Activated CD4-positive, alpha-beta T cell treated with anti-CD3 and anti-CD28 coated beads for 4 hours (primary cell): ENCODE results near the gene ENDOV.

ENCODE experiments used
- DNase-seq, 2 donors: peaks; one replicate each; pipeline ENCODE4 v3.0.0-alpha.2; 2020

The ENDOV gene

GRCh38 chr17:80472996-80473395 is 58.0 kb downstream of the ENDOV start:
- DNase-seq = no peak

- no peak for DNase-seq
Measured at GRCh38 chr17:80473701-80474100, 58.7 kb downstream of the ENDOV start.

GRCh38 chr17:80474231-80474960 is 59.4 kb downstream of the ENDOV start:
- DNase-seq = no peak

GRCh38 chr17:80474961-80475909 is 60.3 kb downstream of the ENDOV start:
- no peak for DNase-seq

GRCh38 chr17:80475910-80476876 is 61.2 kb downstream of the ENDOV start, which contains the start of gene NPTX1:
Gene NPTX1 (minus strand): TSS chr17:80476607. CDS start chr17:80476446, 161 bp downstream.
- no peak for DNase-seq

GRCh38 chr17:80476877-80477646 is 62.1 kb downstream of the ENDOV start:
- DNase-seq = no peak

GRCh38 chr17:80477647-80478478 is 62.9 kb downstream of the ENDOV start:
- DNase-seq = peak in 1 of 2 donors; percentile 30

GRCh38 chr17:80478487-80479245 is 63.7 kb downstream of the ENDOV start:
- DNase-seq = no peak

GRCh38 chr17:80479246-80479566 is 64.2 kb downstream of the ENDOV start:
- DNase-seq = no peak

- DNase-seq = no peak
Measured at GRCh38 chr17:80480248-80480647, 65.3 kb downstream of the ENDOV start.

GRCh38 chr17:80481284-80482057 is 66.5 kb downstream of the ENDOV start:
- DNase-seq = no peak

- DNase-seq = no peak
Measured at GRCh38 chr17:80482058-80482318, 67.0 kb downstream of the ENDOV start.

GRCh38 chr17:80482555-80483308 is 67.8 kb downstream of the ENDOV start:
- DNase-seq = no peak

GRCh38 chr17:80485846-80486245 is 70.9 kb downstream of the ENDOV start:
- DNase-seq = no peak

- DNase-seq = no peak
Measured at GRCh38 chr17:80486692-80487091, 71.7 kb downstream of the ENDOV start.

GRCh38 chr17:80487511-80487910 is 72.5 kb downstream of the ENDOV start:
- DNase-seq = no peak
